K562 (cell line): ENCODE data around the gene SPDYE4. TPM values are rescaled to one million over a fixed set of nuclear protein-coding genes. Genes with fewer than 3 reads are reported as not detected.

ENCODE experiments used
- ATAC-seq: fragments of 200-7000 bp; cut with Tn5 transposase; 3 replicates; pipeline ENCODE4 v1.9.1; 2020; ENCODE audit warnings: moderate library complexity
- BruUV-seq: library from RNA; stranded (reverse); fragments of 400-500 nt; replicated peaks from 2 replicates; lab custom pipeline; 2021; lab: Mats Ljungman, UMichigan
- CTCF ChIA-PET: fragments of 300-600 bp; formaldehyde crosslinking; extraction: SDS; loops from one replicate; lab custom pipeline; 2021; ENCODE audit warnings: low intra/inter-chr PET ratio; lab: Yijun Ruan, JAX
- POLR2A ChIA-PET: fragments of 300-600, 350-650 bp; sonication (Branson Sonifier 250); formaldehyde crosslinking; extraction: SDS; loops from one replicate; lab custom pipeline; 2021; ENCODE audit warnings: antibody characterized with exemption, inconsistent platforms; lab: Yijun Ruan, JAX
- DNase-seq, 4 experiments: peaks; one replicate each; pipeline versions ENCODE4 v3.0.0 to v3.0.0-alpha.2; 2011 to 2018; ENCODE audit warnings: low spot score in 3 of 4, mixed read lengths in 3 of 4; ENCODE audit errors: extremely low read depth in 1 of 4
- FAIRE-seq: peaks from 2 replicates; lab custom pipeline; 2011; peaks lifted over from hg19 to GRCh38; lab: Jason Lieb, UNC
- H2AFZ ChIP-seq: 2 replicates; pipeline ENCODE4 v1.6.0; 2011; ENCODE audit warnings: low read depth, low read length, control low read depth, inconsistent platforms
- H3K27ac ChIP-seq: fragments of 200-600 bp; 3 replicates; pipeline ENCODE4 v1.8.0; 2011; ENCODE audit warnings: low read depth, mild to moderate bottlenecking, control low read depth, inconsistent platforms, low read length, moderate library complexity, mixed read lengths; ENCODE audit errors: extremely low read depth
- H3K27me3 ChIP-seq, 2 experiments: fragments of 300-600 bp in 1 of 2; 2 replicates in 1 of 2; 3 replicates in 1 of 2; pipeline versions ENCODE4 v1.6.0 to v1.8.0; 2011; ENCODE audit warnings: inconsistent platforms in 2 of 2, low read length in 2 of 2, mild to moderate bottlenecking in 1 of 2, mixed read lengths in 1 of 2, moderate library complexity in 1 of 2; ENCODE audit not compliant: control insufficient read depth in 2 of 2, insufficient read depth in 2 of 2
- H3K36me3 ChIP-seq: fragments of 300-600 bp; 3 replicates; pipeline ENCODE4 v1.8.0; 2011; ENCODE audit warnings: mild to moderate bottlenecking, low read length, inconsistent platforms; ENCODE audit not compliant: control insufficient read depth, insufficient read depth
- H3K4me1 ChIP-seq, 2 experiments: fragments of 200-600 bp in 1 of 2; replicated peaks in 1 of 2; 2 replicates in 1 of 2; 3 replicates in 1 of 2; pipeline versions ENCODE4 v1.5.1 to v1.8.0; 2011; ENCODE audit warnings: inconsistent platforms in 2 of 2, low read length in 2 of 2, mild to moderate bottlenecking in 1 of 2, mixed read lengths in 1 of 2, moderate library complexity in 1 of 2; ENCODE audit not compliant: control insufficient read depth in 2 of 2, insufficient read depth in 2 of 2
- H3K4me2 ChIP-seq: 2 replicates; pipeline ENCODE4 v1.6.1; 2011; ENCODE audit warnings: low read length, control low read depth, inconsistent platforms, mixed read lengths; ENCODE audit not compliant: insufficient read depth
- H3K4me3 ChIP-seq: fragments of 200-600 bp; sonication (generic), shearing (Covaris generic); 2 replicates; pipeline ENCODE4 v1.5.1; 2016; ENCODE audit warnings: control low read depth, inconsistent platforms
- H3K79me2 ChIP-seq: fragments of 200-600 bp; 3 replicates; pipeline ENCODE4 v1.8.0; 2011; ENCODE audit warnings: low read length, inconsistent platforms; ENCODE audit not compliant: control insufficient read depth, insufficient read depth
- H3K9ac ChIP-seq, 2 experiments: 2 replicates each; pipeline versions ENCODE4 v1.6.0 to v1.6.1; 2011; ENCODE audit warnings: low read depth in 2 of 2, low read length in 2 of 2, control low read depth in 1 of 2, inconsistent platforms in 1 of 2, mild to moderate bottlenecking in 1 of 2, mixed read lengths in 1 of 2; ENCODE audit not compliant: insufficient read depth in 1 of 2
- H3K9me1 ChIP-seq: one replicate; pipeline ENCODE4 v1.6.0; 2011; ENCODE audit warnings: inconsistent platforms, mild to moderate bottlenecking, low read length, moderate library complexity; ENCODE audit not compliant: control insufficient read depth, insufficient read depth
- H3K9me3 ChIP-seq: replicated peaks from 2 replicates; pipeline ENCODE4 v1.5.1; 2011; ENCODE audit warnings: low read depth, low read length, inconsistent platforms; ENCODE audit not compliant: control insufficient read depth, insufficient read depth
- H4K20me1 ChIP-seq: replicated peaks from 2 replicates; pipeline ENCODE4 v1.6.1; 2011; ENCODE audit warnings: low read length, inconsistent platforms, mixed read lengths; ENCODE audit not compliant: control insufficient read depth, insufficient read depth
- ARID1B ChIP-seq: fragments of 450-650 bp; IDR thresholded peaks from 2 replicates; pipeline ENCODE4 v1.6.1; 2016; ENCODE audit warnings: antibody characterized with exemption, mild to moderate bottlenecking, inconsistent platforms
- CEBPB ChIP-seq: fragments of 450-650 bp; IDR thresholded peaks from 2 replicates; pipeline ENCODE4 v1.6.1; 2016; ENCODE audit warnings: missing genetic modification characterization, missing compliant biosample characterization
- CREB3 ChIP-seq: fragments of 450-650 bp; conservative IDR thresholded peaks from 2 replicates; pipeline ENCODE4 v1.6.1; 2016; ENCODE audit warnings: missing genetic modification characterization, low read depth, mild to moderate bottlenecking, missing compliant biosample characterization, moderate library complexity
- PCBP1 ChIP-seq: fragments of 200-400 bp; formaldehyde crosslinking; IDR thresholded peaks from 2 replicates; pipeline ENCODE4 v1.6.1; 2018; ENCODE audit warnings: mild to moderate bottlenecking, low read depth, low read length; ENCODE audit not compliant: poor library complexity, severe bottlenecking
- PREB ChIP-seq: sonication (generic); formaldehyde crosslinking; IDR thresholded peaks from 2 replicates; pipeline ENCODE4 v1.8.1; 2023; ENCODE audit warnings: mild to moderate bottlenecking, missing genetic modification reagents
- TFE3 ChIP-seq: fragments of 450-650 bp; formaldehyde crosslinking; IDR thresholded peaks from 2 replicates; pipeline ENCODE4 v1.4.0; 2020; ENCODE audit warnings: mild to moderate bottlenecking, mixed read lengths
- ZBTB9 ChIP-seq: fragments of 450-650 bp; formaldehyde crosslinking; IDR thresholded peaks from 2 replicates; pipeline ENCODE4 v1.4.0; 2020; ENCODE audit warnings: mild to moderate bottlenecking, moderate library complexity
- WGBS: fragments of 100-300 bp; shearing (Covaris generic); methylation state at CpG from one replicate; pipeline ENCODE4 v1.1.6; 2016; ENCODE audit warnings: low coverage, mixed read lengths; ENCODE audit not compliant: insufficient coverage; ENCODE audit errors: missing lambda C conversion rate; 5-methylcytosine and 5-hydroxymethylcytosine counted together
- in situ Hi-C: fragments of 300-500 bp; cut with MboI; formaldehyde crosslinking; loops from 4 replicates; pipeline ENCODE4 v1.15.0; 2018; ENCODE audit warnings: inconsistent platforms, mixed read lengths
- intact Hi-C: fragments of 100-400 bp; cut with micrococcal nuclease; formaldehyde crosslinking; loops from 2 replicates; pipeline ENCODE4 v1.14.2; 2022
- polyA plus RNA-seq, 8 experiments: library from polyadenylated mRNA; depleted of rRNA in 4 of 8; stranded (reverse) in 5 of 8; unstranded in 3 of 8; fragments of >200 nt; fragmentation: Nextera tagmentation in 2 of 8; fragmentation: Illumina TruSeq in 1 of 8; extraction: Ambion mirVana in 2 of 8; extraction: Trizol in 1 of 8; gene quantifications; 2 replicates each; pipeline versions ENCODE4 v1.2.1 to v1.2.3, GENCODE V29; 2011 to 2014; ENCODE audit warnings: inconsistent platforms in 1 of 8, missing spikeins in 1 of 8
- total RNA-seq, 7 experiments: library from RNA; depleted of rRNA in 6 of 7; stranded (reverse); fragments of >200 nt in 6 of 7; fragmentation: Illumina TruSeq in 2 of 7; extraction: Trizol in 2 of 7; gene quantifications; 2 replicates each; pipeline versions ENCODE4 v1.2.1 to v1.2.3, GENCODE V29; 2011 to 2021; ENCODE audit warnings: low replicate concordance in 1 of 7

Gene SPDYE4
- total and polyA plus RNA-seq, 9 of the 15 experiments (the other 6 are each of a cell fraction or from before 2014, with no cell fraction given): not detected

DNA sequence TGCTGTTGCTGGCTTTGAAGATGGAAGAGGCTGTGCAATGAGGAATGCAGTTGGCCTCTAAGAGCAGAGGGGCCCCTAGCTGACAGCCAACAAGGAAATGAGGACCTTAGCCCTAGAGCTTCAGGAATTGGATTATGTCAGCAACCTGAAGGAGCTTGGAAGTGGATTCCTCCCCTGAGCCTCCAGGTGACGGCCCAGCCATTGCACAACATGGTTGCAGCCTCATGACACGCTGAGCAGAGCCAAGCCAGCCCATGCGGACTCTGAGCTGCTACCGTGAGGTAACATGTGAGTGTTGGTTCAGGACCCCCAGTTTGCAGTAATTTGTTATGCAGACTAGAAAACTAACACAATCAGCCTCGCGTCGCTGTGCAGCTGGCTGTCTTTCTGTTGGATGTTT is 33.9 kb downstream of the SPDYE4 start:
- Histone ChIP-seq H3K27me3 (peaks cover 2 to 22% of the 10 kb centered on the region in 2 experiments; a peak in 2 of 5 replicates), H4K20me1 (no peaks in the 10 kb centered on the region), H3K4me3 (no peak overlapping the region), H3K79me2 (no peaks in the 10 kb centered on the region), H3K27ac (no peak overlapping the region), H3K4me1 (no peaks in the 10 kb centered on the region), H3K4me2 (no peak overlapping the region), H3K36me3 (no peaks in the 10 kb centered on the region), H3K9ac (no peak overlapping the region), H2AFZ (no peak overlapping the region), H3K9me1 (no peaks in the 10 kb centered on the region), H3K9me3 (no peaks in the 10 kb centered on the region)
- intact Hi-C loops: no loop called here
- FAIRE-seq: no peak
- DNase-seq: no peak
- CTCF ChIA-PET: no interaction called here
- WGBS: 12% methylated on average over 7 of the region's 7 CpGs
- in situ Hi-C loops: no loop called here
- POLR2A ChIA-PET: interaction anchor here (0.9 to 1.0 kb wide), 2 partner anchors 217 to 655 kb away, joined by 3 read pairs; no protein-coding TSS in a partner anchor
- no TSS peak for BruUV-seq
- no peak for ATAC-seq
- TF ChIP-seq CEBPB (peak; percentile 64; the same call in 1 of the 2 replicates), ARID1B (no peak)

DNA sequence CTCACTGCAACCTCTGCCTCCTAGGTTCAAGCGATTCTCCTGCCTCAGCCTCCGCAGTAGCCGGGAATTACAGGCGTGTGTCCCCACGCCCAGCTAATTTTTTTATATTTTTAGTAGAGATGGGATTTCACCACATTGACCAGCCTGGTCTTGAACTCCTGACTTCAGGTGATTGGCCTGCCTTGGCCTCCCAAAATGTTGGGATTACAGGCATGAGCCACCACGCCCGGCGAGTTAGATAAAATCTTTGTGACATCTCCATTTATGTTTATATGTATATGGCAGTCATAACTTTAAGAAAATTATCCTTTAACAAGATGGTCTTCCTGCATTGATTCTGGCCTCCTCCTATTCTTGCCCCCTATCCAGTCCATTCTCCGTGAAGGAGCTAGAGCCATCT is 37.8 kb downstream of the SPDYE4 start:
- no peaks in the 10 kb centered on the region for H3K36me3 ChIP-seq
- H2AFZ ChIP-seq: no peak overlapping the region
- no peaks in the 10 kb centered on the region for H4K20me1 ChIP-seq
- ChIA-PET POLR2A (no interaction called here), CTCF (no interaction called here)
- FAIRE-seq (no peak), ATAC-seq (no peak), DNase-seq (no peak)
- H3K9me3 ChIP-seq: no peaks in the 10 kb centered on the region
- in situ Hi-C loops (no loop called here), intact Hi-C loops (no loop called here)
- H3K9me1 ChIP-seq: no peaks in the 10 kb centered on the region
- H3K4me3 ChIP-seq: no peak overlapping the region
- H3K9ac ChIP-seq: no peak overlapping the region
- no peaks in the 10 kb centered on the region for H3K79me2 ChIP-seq
- 8% methylated on average over 7 of the region's 9 CpGs for WGBS
- peaks cover 0 to 14% of the 10 kb centered on the region in 2 experiments; a peak in 3 of 5 replicates for H3K27me3 ChIP-seq
- no peak overlapping the region for H3K27ac ChIP-seq
- BruUV-seq: no TSS peak
- H3K4me2 ChIP-seq: no peak overlapping the region
- H3K4me1 ChIP-seq: no peaks in the 10 kb centered on the region
- no peak for TF ChIP-seq CREB3 (tag)
- no peak for TF ChIP-seq TFE3 (CRISPR knock-in tag)
- TF ChIP-seq PREB: no peak
- no peak for TF ChIP-seq ZBTB9
- no peak for TF ChIP-seq PCBP1
